GM18951 (cell line): ENCODE results near the gene ESRRA.

ENCODE experiments used
- POLR2A ChIP-seq: IDR thresholded peaks from 4 replicates; pipeline ENCODE4 v1.6.1; 2011; ENCODE audit warnings: mild to moderate bottlenecking; ENCODE audit not compliant: insufficient read length, insufficient read depth; ENCODE audit errors: extremely low read depth
- in situ Hi-C: fragments of 300-500 bp; cut with MboI; formaldehyde crosslinking; loops from one replicate; pipeline ENCODE4 v1.12.0; 2022; ENCODE audit warnings: low sequenced_read_pairs, mixed read lengths, inconsistent platforms; ENCODE audit not compliant: unreplicated experiment

The ESRRA gene

GRCh38 chr11:64281957-64282770 lies 23.2 kb upstream of the ESRRA start:
- in situ Hi-C loops = no loop called here
- TF ChIP-seq POLR2A = no peak

- no peak for TF ChIP-seq POLR2A
- in situ Hi-C loops = no loop called here
These were observed 22.2 kb upstream of the ESRRA start for GRCh38 chr11:64283092-64283491.

GRCh38 chr11:64284048-64284961 lies 21.0 kb upstream of the ESRRA start, which contains the start of gene BAD:
BAD (minus strand) TSS chr11:64284665; CDS start chr11:64284368, 297 bp downstream.
- in situ Hi-C loops = no loop called here
- peak; percentile 69 for TF ChIP-seq POLR2A

GRCh38 chr11:64284962-64285884 lies 20.1 kb upstream of the ESRRA start, which contains the start of gene GPR137:
GPR137 (plus strand) TSS chr11:64285848; CDS start chr11:64286525, 677 bp downstream.
- peak; percentile 55 for TF ChIP-seq POLR2A
- in situ Hi-C loops = no loop called here

- no peak for TF ChIP-seq POLR2A
- in situ Hi-C loops = no loop called here
These were observed 19.2 kb upstream of the ESRRA start for GRCh38 chr11:64285885-64286800.

GRCh38 chr11:64286801-64287159 lies 18.5 kb upstream of the ESRRA start:
- in situ Hi-C loops = no loop called here

GRCh38 chr11:64287676-64288352 lies 17.5 kb upstream of the ESRRA start:
- no peak for TF ChIP-seq POLR2A
- in situ Hi-C loops = no loop called here

More at GRCh38 chr11:64286801-64287159, 18.5 kb upstream of the ESRRA start:
- no peak for TF ChIP-seq POLR2A

- in situ Hi-C loops = no loop called here
- TF ChIP-seq POLR2A = no peak
These were observed 17.0 kb upstream of the ESRRA start for GRCh38 chr11:64288353-64288750.

GRCh38 chr11:64289002-64289564 lies 16.2 kb upstream of the ESRRA start:
- no peak for TF ChIP-seq POLR2A
- in situ Hi-C loops = no loop called here

- in situ Hi-C loops = no loop called here
- no peak for TF ChIP-seq POLR2A
These were observed 14.7 kb upstream of the ESRRA start for GRCh38 chr11:64290352-64291261.
